CD4-positive, CD25-positive, alpha-beta regulatory T cell (primary cell): Measurements from ENCODE around the gene HDAC9. TPM values are rescaled to one million over a fixed set of nuclear protein-coding genes. Genes with fewer than 3 reads are reported as not detected.

Experiments used
- ATAC-seq, 2 donors: fragments of 150-1000 bp; cut with Tn5 transposase; one replicate each; pipeline ENCODE4 v1.10.0; 2021; ENCODE audit warnings: low read depth in 2 of 2, moderate number of reproducible peaks in 2 of 2, moderate library complexity in 1 of 2
- DNase-seq, 3 donors: peaks; one replicate each; pipeline versions ENCODE4 v3.0.0 to v3.0.0-alpha.2; 2012 to 2022; ENCODE audit warnings: mixed read lengths in 1 of 3
- H3K27ac ChIP-seq: one replicate; pipeline ENCODE4 v1.7.0; 2013; ENCODE audit warnings: mild to moderate bottlenecking, low read length; ENCODE audit not compliant: insufficient read depth, poor library complexity, severe bottlenecking
- H3K27me3 ChIP-seq: one replicate; pipeline ENCODE4 v1.7.0; 2013; ENCODE audit warnings: low read length; ENCODE audit not compliant: control insufficient read depth, insufficient read depth
- H3K36me3 ChIP-seq: one replicate; pipeline ENCODE4 v1.7.0; 2013; ENCODE audit warnings: mild to moderate bottlenecking, low read length, moderate library complexity; ENCODE audit not compliant: control insufficient read depth, insufficient read depth
- H3K4me1 ChIP-seq: 2 replicates; pipeline ENCODE4 v1.7.0; 2013; ENCODE audit warnings: mild to moderate bottlenecking, low read length; ENCODE audit not compliant: insufficient read depth, control insufficient read depth, poor library complexity, severe bottlenecking
- H3K4me3 ChIP-seq: one replicate; pipeline ENCODE4 v1.7.0; 2013; ENCODE audit warnings: low read depth, mild to moderate bottlenecking, low read length, moderate library complexity
- H3K9me3 ChIP-seq, 2 experiments: 1 replicate in 1 of 2; 2 replicates in 1 of 2; pipeline ENCODE4 v1.7.0; 2013; ENCODE audit warnings: low read length in 2 of 2, mild to moderate bottlenecking in 1 of 2, moderate library complexity in 1 of 2; ENCODE audit not compliant: control insufficient read depth in 2 of 2
- H3K27ac Mint-ChIP-seq, 3 donors: one replicate each; pipeline ENCODE4 v1.8.0; 2020 to 2022; ENCODE audit warnings: mild to moderate bottlenecking in 3 of 3, mixed read lengths in 3 of 3, moderate library complexity in 2 of 3
- H3K27me3 Mint-ChIP-seq: one replicate; pipeline ENCODE4 v1.8.0; 2022; ENCODE audit warnings: mild to moderate bottlenecking, mixed read lengths
- H3K36me3 Mint-ChIP-seq: one replicate; pipeline ENCODE4 v1.8.0; 2020; ENCODE audit warnings: mixed read lengths
- H3K4me1 Mint-ChIP-seq, 4 donors: one replicate each; pipeline ENCODE4 v1.8.0; 2020 to 2022; ENCODE audit warnings: mixed read lengths in 4 of 4, mild to moderate bottlenecking in 1 of 4
- H3K4me3 Mint-ChIP-seq, 4 donors: one replicate each; pipeline ENCODE4 v1.8.0; 2020 to 2022; ENCODE audit warnings: mild to moderate bottlenecking in 4 of 4, mixed read lengths in 4 of 4, moderate library complexity in 3 of 4
- H3K9me3 Mint-ChIP-seq, 7 donors: one replicate each; pipeline ENCODE4 v1.8.0; 2020 to 2022; ENCODE audit warnings: mixed read lengths in 7 of 7, mild to moderate bottlenecking in 3 of 7, moderate library complexity in 2 of 7
- polyA plus RNA-seq, 4 donors: library from polyadenylated mRNA; unstranded; fragments of 300-500 nt; fragmentation: Illumina TruSeq; gene quantifications; one replicate each; pipeline ENCODE4 v1.2.3, GENCODE V29; 2021
- total RNA-seq: library from RNA; stranded (reverse); gene quantifications from one replicate; pipeline ENCODE4 v1.2.3, GENCODE V29; 2022

The HDAC9 gene
- total and polyA plus RNA-seq, 5 donors from 2014 or later, result 4.1 to 23.7 (median 10.4) TPM

- no peak for DNase-seq
- H3K27ac Mint-ChIP-seq, result no peak overlapping the region
- peaks cover 0 to 4% (median 0%) of the 10 kb centered on the region in 7 donors for H3K9me3 Mint-ChIP-seq
- Histone ChIP-seq H3K9me3 (no peaks in the 10 kb centered on the region), H3K4me1 (no peaks in the 10 kb centered on the region), H3K27me3 (no peaks in the 10 kb centered on the region), H3K4me3 (no peak overlapping the region), H3K36me3 (no peaks in the 10 kb centered on the region), H3K27ac (no peak overlapping the region)
- no peaks in the 10 kb centered on the region for H3K27me3 Mint-ChIP-seq
- H3K36me3 Mint-ChIP-seq, result no peaks in the 10 kb centered on the region
- peaks cover 0 to 12% (median 2%) of the 10 kb centered on the region in 4 donors for H3K4me1 Mint-ChIP-seq
- no peak overlapping the region for H3K4me3 Mint-ChIP-seq
- no peak for ATAC-seq
These were observed 78.1 kb downstream of the HDAC9 start for GRCh38 chr7:18573410-18574234.

DNA sequence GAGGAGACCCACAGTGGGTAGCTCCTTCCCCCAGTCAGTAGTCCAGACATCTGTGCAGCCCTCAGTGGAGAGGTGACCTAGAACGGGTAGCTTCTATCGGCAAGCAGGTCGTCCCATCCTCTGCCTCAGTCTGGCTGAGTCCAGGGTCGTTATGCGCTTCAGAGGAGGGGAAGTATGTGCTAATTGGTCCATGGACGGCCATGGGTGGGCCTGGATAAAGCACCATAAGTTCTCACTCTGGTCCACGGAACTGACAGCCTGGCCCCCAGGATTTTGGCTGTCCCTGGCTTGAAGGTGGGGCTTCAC is 78.6 kb downstream of the HDAC9 start:
- H3K27ac ChIP-seq, result no peak overlapping the region
- peaks cover 0 to 5% (median 0%) of the 10 kb centered on the region in 7 donors for H3K9me3 Mint-ChIP-seq
- H3K36me3 Mint-ChIP-seq, result no peaks in the 10 kb centered on the region
- H3K4me3 ChIP-seq, result no peak overlapping the region
- H3K4me3 Mint-ChIP-seq, result no peak overlapping the region
- H3K27me3 Mint-ChIP-seq, result no peaks in the 10 kb centered on the region
- H3K27me3 ChIP-seq, result no peaks in the 10 kb centered on the region
- DNase-seq, result no peak
- H3K27ac Mint-ChIP-seq, result no peak overlapping the region
- ATAC-seq, result no peak
- H3K4me1 Mint-ChIP-seq, result peaks cover 0 to 15% (median 2%) of the 10 kb centered on the region in 4 donors
- H3K4me1 ChIP-seq, result no peaks in the 10 kb centered on the region
- H3K9me3 ChIP-seq, result no peaks in the 10 kb centered on the region
- H3K36me3 ChIP-seq, result no peaks in the 10 kb centered on the region

- Mint-ChIP-seq H3K27ac (no peak overlapping the region), H3K27me3 (no peaks in the 10 kb centered on the region), H3K4me3 (no peak overlapping the region), H3K4me1 (peaks cover 0 to 17% (median 2%) of the 10 kb centered on the region in 4 donors), H3K36me3 (no peaks in the 10 kb centered on the region), H3K9me3 (peaks cover 0 to 6% (median 0%) of the 10 kb centered on the region in 7 donors)
- no peak overlapping the region for H3K27ac ChIP-seq
- no peak overlapping the region for H3K4me3 ChIP-seq
- ATAC-seq (no peak), DNase-seq (no peak)
- H3K9me3 ChIP-seq, result no peaks in the 10 kb centered on the region
- no peaks in the 10 kb centered on the region for H3K4me1 ChIP-seq
- no peaks in the 10 kb centered on the region for H3K36me3 ChIP-seq
- no peaks in the 10 kb centered on the region for H3K27me3 ChIP-seq
These were observed 79.1 kb downstream of the HDAC9 start for GRCh38 chr7:18574676-18575075.

DNA sequence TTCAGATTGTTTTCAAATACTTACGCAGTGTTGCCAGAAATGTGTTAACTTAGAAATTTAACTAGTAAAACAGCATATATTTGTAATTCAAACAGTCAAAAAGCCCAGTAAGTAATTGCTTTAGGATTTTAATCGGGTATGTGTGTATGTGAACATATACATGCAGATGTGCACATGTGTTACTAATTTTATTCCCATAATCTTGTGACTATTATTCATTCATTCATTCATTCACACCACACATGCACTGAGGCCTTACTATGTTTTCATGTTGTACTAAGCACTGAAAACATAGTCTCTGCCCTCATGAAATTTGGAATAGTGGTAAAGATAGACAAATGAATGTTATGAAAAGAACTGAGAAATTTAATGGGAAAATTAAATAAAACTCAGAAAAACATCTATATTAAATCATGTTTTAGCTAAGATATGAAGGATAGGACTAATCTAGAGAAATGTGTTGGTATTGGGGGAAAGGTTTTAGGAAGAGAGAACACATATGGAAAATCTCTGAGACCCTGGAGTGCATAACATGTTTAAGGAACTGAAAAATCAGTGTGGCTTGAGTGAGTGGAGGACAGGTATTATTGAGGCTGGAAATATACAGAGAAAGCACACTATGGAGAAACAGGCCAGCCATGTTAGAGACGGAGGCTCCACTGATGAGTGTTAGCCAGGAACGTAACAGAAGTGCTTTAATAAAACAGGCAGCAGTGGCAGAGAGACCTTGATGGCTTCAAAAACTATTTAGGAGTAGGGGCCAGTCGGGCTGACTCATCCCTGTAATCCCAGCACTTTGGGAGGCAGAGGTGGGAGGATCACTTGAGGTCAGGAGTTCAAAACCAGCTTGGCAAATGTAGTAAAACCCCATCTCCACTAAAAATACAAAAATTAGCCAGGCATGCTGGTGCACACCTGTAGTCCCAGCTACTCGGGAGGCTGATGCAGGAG is 80.3 kb downstream of the HDAC9 start:
- no peak for ATAC-seq
- no peaks in the 10 kb centered on the region for H3K4me1 ChIP-seq
- H3K36me3 ChIP-seq, result no peaks in the 10 kb centered on the region
- H3K27me3 ChIP-seq, result no peaks in the 10 kb centered on the region
- no peak overlapping the region for H3K27ac ChIP-seq
- H3K4me3 ChIP-seq, result no peak overlapping the region
- H3K9me3 Mint-ChIP-seq, result peaks cover 0 to 4% (median 0%) of the 10 kb centered on the region in 7 donors
- no peak overlapping the region for H3K4me3 Mint-ChIP-seq
- H3K4me1 Mint-ChIP-seq, result peaks cover 0 to 17% (median 2%) of the 10 kb centered on the region in 4 donors
- no peaks in the 10 kb centered on the region for H3K9me3 ChIP-seq
- no peaks in the 10 kb centered on the region for H3K27me3 Mint-ChIP-seq
- no peak overlapping the region for H3K27ac Mint-ChIP-seq
- no peak for DNase-seq
- H3K36me3 Mint-ChIP-seq, result no peaks in the 10 kb centered on the region

- Mint-ChIP-seq H3K4me1 (peaks cover 0 to 17% (median 2%) of the 10 kb centered on the region in 4 donors), H3K27ac (peak overlapping the region in 2 of 3 donors; percentile 19 to 49), H3K36me3 (no peaks in the 10 kb centered on the region), H3K4me3 (no peak overlapping the region), H3K27me3 (no peaks in the 10 kb centered on the region), H3K9me3 (peaks cover 0 to 5% (median 0%) of the 10 kb centered on the region in 7 donors)
- Histone ChIP-seq H3K4me1 (no peaks in the 10 kb centered on the region), H3K36me3 (no peaks in the 10 kb centered on the region), H3K27me3 (no peaks in the 10 kb centered on the region), H3K27ac (no peak overlapping the region), H3K4me3 (no peak overlapping the region), H3K9me3 (no peaks in the 10 kb centered on the region)
- ATAC-seq, result no peak
- DNase-seq, result peak in 1 of 3 donors; percentile 5
These were observed 81.7 kb downstream of the HDAC9 start for GRCh38 chr7:18577096-18577771.

GRCh38 chr7:18579698-18580097 is 84.1 kb downstream of the HDAC9 start:
- Mint-ChIP-seq H3K27me3 (no peaks in the 10 kb centered on the region), H3K4me1 (peaks cover 0 to 17% (median 2%) of the 10 kb centered on the region in 4 donors), H3K9me3 (peaks cover 0 to 5% (median 1%) of the 10 kb centered on the region in 7 donors), H3K36me3 (no peaks in the 10 kb centered on the region), H3K27ac (no peak overlapping the region), H3K4me3 (no peak overlapping the region)
- DNase-seq, result no peak
- no peaks in the 10 kb centered on the region for H3K4me1 ChIP-seq
- H3K9me3 ChIP-seq, result no peaks in the 10 kb centered on the region
- H3K27me3 ChIP-seq, result no peaks in the 10 kb centered on the region
- no peaks in the 10 kb centered on the region for H3K36me3 ChIP-seq
- ATAC-seq, result no peak
- no peak overlapping the region for H3K27ac ChIP-seq
- H3K4me3 ChIP-seq, result no peak overlapping the region

GRCh38 chr7:18580950-18581349 is 85.4 kb downstream of the HDAC9 start:
- ATAC-seq (no peak), DNase-seq (no peak)
- H3K4me1 Mint-ChIP-seq, result peaks cover 0 to 17% (median 2%) of the 10 kb centered on the region in 4 donors
- H3K27me3 Mint-ChIP-seq, result no peaks in the 10 kb centered on the region
- H3K4me3 Mint-ChIP-seq, result no peak overlapping the region
- H3K27ac ChIP-seq, result no peak overlapping the region
- H3K36me3 Mint-ChIP-seq, result no peaks in the 10 kb centered on the region
- peaks cover 0 to 5% (median 1%) of the 10 kb centered on the region in 7 donors for H3K9me3 Mint-ChIP-seq
- no peak overlapping the region for H3K4me3 ChIP-seq
- H3K27me3 ChIP-seq, result no peaks in the 10 kb centered on the region
- H3K36me3 ChIP-seq, result no peaks in the 10 kb centered on the region
- H3K9me3 ChIP-seq, result no peaks in the 10 kb centered on the region
- no peaks in the 10 kb centered on the region for H3K4me1 ChIP-seq
- no peak overlapping the region for H3K27ac Mint-ChIP-seq
